CD1c-positive myeloid dendritic cell (primary cell): Measurements from ENCODE around the gene NBPF1.
"Not testable (repeated sequence)": the region's sequence is repeated elsewhere in the genome, so short reads cannot be mapped to it uniquely, and the experiment has no call there.

Experiments used
- DNase-seq: peaks from one replicate; pipeline ENCODE4 v3.0.0-alpha.2; 2016; ENCODE audit errors: extremely low spot score

Gene NBPF1

GRCh38 chr1:16545682-16546095 is 67.7 kb downstream of the NBPF1 start:
- not testable (repeated sequence) for DNase-seq

DNA sequence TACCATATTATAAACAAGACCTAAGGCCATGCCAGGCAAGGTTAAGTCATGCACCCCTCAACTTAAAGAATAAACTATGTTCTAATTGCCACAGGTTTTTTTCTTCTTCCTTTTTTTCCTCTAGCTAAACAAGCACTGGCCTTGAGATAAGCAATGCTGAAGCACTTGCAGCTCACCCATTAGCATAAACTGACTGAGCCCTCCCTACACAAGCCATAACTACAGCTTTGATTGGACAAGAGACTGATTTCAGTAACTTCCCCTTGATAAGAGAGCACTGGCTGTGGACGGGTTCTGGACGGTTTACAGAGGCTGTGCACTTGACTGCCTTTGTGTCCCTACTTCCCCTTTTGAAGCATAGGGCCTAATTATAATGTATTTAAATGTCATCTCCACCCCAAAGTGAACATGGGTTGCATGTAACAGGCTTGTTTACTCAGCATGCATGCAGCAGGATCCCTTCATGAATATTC is 72.9 kb downstream of the NBPF1 start:
- DNase-seq, result peak; percentile 66

- not testable (repeated sequence) for DNase-seq
Observed at GRCh38 chr1:16537528-16537927, 75.8 kb downstream of the NBPF1 start.

DNA sequence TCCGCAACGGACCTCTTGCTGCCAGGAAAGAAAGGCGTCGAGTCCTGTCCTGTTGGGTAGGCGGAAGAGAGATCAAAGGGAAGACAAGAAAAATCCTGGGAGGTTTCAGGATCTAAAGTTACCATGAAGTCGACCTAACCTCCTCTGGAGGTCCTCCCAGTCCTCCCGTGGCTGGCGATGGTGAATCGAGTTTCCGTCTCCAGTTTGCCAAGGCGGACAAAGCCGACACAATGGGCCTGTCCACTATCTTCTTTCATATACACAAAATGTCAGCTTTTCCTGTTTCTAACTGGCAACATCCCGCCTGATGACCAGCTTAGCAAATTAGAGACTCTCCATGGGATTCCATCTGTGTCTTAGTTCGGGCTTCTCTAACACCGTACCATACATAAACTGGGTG is 76.6 kb downstream of the NBPF1 start:
- DNase-seq, result not testable (repeated sequence)

GRCh38 chr1:16535898-16536297 is 77.5 kb downstream of the NBPF1 start:
- not testable (repeated sequence) for DNase-seq

- DNase-seq, result not testable (repeated sequence)
Observed at GRCh38 chr1:16535487-16535886, 77.9 kb downstream of the NBPF1 start.

GRCh38 chr1:16534829-16535456 is 78.4 kb downstream of the NBPF1 start:
- not testable (repeated sequence) for DNase-seq

DNA sequence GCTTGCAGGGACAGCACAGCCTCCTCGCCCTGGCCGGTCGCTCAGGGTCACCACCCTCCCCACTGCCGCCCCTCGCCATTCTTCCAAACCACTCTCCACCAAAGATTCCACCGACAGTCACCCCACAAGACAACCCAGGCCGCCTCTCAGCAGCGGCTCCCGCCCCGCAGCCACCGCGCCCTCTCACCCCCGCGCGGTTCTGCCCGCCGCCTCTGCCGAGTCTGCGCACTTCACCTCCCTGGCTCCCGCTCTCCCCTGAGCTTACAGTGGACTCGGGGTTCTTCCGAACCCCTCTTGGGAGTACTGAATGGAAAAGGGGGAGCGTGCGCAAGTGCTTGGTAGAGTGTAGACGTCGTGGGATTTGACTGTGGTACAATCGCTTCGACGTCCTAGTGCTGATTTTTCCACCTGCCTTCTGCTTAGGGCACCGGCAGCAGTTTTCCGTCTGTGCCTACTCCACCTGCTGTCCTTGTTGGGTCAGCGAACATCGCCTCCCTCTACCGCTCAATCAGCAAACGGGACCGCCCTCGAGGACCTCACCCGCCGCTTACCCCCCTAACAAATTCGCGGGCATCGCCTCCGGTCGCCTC is 79.0 kb downstream of the NBPF1 start:
- not testable (repeated sequence) for DNase-seq

GRCh38 chr1:16532235-16532991 is 81.0 kb downstream of the NBPF1 start:
- DNase-seq, result not testable (repeated sequence)

DNA sequence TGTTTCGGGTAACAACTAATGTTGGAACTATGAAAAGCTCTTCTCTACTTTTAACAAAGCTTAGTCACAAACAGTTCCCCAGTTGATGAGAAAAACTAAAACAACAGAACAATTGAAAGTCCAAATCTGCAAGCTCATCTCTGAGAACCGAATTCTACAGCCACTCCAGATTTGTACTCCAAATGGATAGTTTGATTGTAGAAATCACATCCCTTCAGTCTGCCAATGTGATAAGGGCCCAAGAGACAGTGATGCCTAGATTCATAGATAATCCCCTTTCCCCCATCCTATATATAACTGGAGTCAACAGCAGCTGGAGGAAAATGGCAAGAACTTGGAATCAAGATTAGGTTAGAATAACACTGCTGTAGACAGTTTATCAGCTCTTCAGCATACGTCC is 85.0 kb downstream of the NBPF1 start:
- DNase-seq, result not testable (repeated sequence)

- not testable (repeated sequence) for DNase-seq
Observed at GRCh38 chr1:16525769-16526168, 87.6 kb downstream of the NBPF1 start.

GRCh38 chr1:16521679-16522078 is 91.7 kb downstream of the NBPF1 start:
- DNase-seq, result not testable (repeated sequence)

- no peak for DNase-seq
Observed at GRCh38 chr1:16521288-16521583, 92.1 kb downstream of the NBPF1 start.

GRCh38 chr1:16520435-16521287 is 92.7 kb downstream of the NBPF1 start:
- not testable (repeated sequence) for DNase-seq

DNA sequence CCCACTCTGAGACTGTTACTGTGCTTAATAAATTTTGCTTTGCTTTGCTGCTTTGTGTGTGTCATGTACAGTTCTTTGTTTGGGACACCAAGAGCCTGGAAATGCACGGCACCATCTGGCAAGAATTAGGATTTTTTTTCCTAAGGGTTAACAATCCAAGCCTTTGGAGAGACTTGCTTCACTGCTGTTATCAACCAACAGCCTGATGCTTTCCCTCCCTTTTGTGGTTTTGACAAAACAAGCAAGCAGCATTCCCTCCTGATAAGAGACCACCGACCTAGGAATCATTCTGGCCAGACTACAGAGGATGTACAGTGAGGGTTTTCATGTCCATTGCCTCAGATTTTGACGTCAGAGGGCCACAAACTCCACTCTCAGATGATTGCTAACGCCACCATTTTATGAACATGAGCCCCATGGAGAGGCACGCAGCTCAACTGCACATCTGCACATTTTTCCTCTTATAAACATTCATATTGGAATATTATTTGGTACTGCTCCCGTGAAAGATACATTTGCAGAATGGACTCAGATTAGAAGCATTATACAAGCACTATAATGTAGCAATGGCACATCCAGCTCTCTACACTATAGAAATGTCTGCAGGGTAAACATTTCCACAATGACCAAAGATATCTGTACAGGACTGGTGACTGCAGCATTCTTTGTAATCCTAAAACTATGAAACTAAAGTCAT is 94.0 kb downstream of the NBPF1 start:
- not testable (repeated sequence) for DNase-seq

GRCh38 chr1:16518913-16519254 is 94.5 kb downstream of the NBPF1 start:
- DNase-seq, result not testable (repeated sequence)

DNA sequence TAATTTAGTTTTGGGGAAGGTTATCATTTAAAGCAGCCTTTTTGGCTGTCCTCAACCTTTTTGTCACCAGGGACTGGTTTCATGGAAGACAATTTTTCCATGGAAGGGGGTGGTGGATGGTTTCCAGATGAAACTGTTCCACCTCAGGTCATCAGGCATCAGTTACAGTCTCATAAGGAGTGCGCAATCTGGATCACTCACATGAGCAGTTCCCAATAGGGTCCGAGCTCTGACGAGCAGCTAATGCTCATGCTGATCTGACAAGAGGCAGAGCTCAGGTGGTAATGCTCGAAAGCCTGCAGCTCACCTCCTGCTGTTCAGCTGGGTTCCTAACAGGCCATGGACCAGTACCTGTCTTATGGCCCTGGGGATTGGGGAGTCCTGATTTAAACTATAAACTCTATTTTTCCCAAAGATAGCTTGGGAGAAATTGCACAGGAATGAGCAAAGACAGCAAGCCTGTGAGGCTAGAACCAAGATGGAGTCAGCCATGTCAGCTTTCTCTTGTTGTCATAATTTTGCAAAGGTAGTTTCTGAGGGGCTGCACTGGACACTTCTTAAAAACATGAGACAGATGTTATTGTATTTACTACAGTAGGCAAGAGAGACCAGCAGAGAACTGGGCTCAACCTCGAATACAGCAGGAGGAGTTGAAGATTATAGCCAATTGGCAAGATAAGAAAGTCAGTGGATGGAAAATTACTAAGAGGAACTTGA is 96.5 kb downstream of the NBPF1 start:
- DNase-seq, result not testable (repeated sequence)

GRCh38 chr1:16514107-16515055 is 99.0 kb downstream of the NBPF1 start, which contains the start of gene RNU1-1:
Gene RNU1-1 (minus strand): TSS chr1:16514285.
- DNase-seq, result peak; percentile 79

DNA sequence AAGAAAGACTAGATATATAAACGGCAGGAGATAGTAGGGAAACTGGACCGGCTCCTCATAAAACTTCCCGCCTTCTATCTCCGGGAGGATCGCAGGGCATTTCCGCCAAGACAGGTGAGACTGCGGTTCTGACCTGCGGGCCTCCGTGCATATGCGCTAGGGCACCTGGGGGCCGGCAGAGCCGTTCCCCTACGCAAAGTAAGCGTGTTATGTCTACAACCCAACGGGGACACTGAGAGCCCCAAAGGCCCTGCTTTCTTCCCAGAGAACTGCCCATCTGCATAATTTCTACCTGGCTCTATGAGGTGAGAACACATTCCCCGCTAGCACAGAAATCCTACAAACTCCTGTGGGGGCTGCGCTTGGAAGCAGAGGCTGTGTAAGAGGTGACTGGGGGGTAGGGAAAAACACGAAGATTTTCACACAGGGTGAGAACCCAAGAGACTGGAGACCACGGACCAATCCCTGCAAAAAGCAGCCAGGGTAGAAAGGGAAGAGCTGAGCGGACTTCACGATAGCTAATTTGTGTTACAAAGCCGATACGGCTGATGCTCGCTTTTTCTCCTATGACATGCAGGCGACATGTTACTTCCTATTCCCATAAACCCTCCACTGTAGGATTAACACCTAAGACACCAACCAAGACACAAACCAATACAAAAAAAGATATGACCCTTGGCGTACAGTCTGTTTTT is 99.8 kb downstream of the NBPF1 start:
- peak; percentile 93 for DNase-seq
